Neural progenitor cell (in vitro differentiated cells): Measurements from ENCODE around the gene SP100.

ENCODE experiments used
- EZH2 ChIP-seq: fragments of 200-600 bp; sonication (generic); IDR thresholded peaks from 2 replicates; pipeline ENCODE4 v1.6.1; 2017; ENCODE audit warnings: antibody characterized with exemption, mild to moderate bottlenecking, moderate library complexity
- EZH2phosphoT487 ChIP-seq: fragments of 200-600 bp; sonication (generic); IDR thresholded peaks from 2 replicates; pipeline ENCODE4 v1.6.1; 2017; ENCODE audit warnings: antibody characterized with exemption
- TF ChIP-seq, protein P1 (sequence below): fragments of 200-600 bp; sonication (generic); IDR thresholded peaks from 2 replicates; pipeline ENCODE4 v1.5.1; 2017; ENCODE audit warnings: antibody characterized with exemption, mild to moderate bottlenecking

DNA sequence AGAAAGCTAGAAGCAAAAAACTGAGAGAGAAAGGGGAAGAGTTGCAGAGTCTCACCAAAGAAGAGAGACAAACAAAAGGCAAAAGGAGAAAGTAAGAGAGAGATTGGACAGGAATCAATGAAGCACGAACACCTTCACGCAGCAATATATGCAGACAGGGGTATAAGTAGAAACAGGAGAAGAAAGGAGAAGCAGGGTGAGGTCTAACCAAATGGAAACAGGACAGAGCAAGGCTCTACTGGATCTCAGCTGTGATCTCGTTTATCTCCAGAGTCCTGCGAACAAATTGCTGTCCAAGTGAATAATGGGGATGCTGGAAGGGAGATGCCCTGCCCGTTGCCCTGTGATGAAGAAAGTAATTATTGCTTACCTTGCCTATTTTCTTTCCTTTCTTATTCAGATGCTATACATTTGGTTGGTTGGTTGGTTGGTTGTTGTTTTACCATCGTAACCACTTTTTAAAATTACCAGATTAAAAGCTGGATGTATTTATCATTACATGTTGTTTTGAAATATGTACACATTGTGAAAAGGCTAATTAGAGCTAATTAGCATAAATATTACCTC, 34.0 kb downstream of the SP100 start:
- TF ChIP-seq, protein P1, sequence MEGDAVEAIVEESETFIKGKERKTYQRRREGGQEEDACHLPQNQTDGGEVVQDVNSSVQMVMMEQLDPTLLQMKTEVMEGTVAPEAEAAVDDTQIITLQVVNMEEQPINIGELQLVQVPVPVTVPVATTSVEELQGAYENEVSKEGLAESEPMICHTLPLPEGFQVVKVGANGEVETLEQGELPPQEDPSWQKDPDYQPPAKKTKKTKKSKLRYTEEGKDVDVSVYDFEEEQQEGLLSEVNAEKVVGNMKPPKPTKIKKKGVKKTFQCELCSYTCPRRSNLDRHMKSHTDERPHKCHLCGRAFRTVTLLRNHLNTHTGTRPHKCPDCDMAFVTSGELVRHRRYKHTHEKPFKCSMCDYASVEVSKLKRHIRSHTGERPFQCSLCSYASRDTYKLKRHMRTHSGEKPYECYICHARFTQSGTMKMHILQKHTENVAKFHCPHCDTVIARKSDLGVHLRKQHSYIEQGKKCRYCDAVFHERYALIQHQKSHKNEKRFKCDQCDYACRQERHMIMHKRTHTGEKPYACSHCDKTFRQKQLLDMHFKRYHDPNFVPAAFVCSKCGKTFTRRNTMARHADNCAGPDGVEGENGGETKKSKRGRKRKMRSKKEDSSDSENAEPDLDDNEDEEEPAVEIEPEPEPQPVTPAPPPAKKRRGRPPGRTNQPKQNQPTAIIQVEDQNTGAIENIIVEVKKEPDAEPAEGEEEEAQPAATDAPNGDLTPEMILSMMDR = no peak
- TF ChIP-seq EZH2 (no peak), EZH2phosphoT487 (no peak)
